ENCODE results near the gene ASCC1.
A peak's percentile ranks its signal among the peaks of the same experiment; 100 is the strongest.

Gene ASCC1

GRCh38 chr10:72123616-72124015, 92.5 kb downstream of the ASCC1 start:
- DNase-seq, result no peak

- DNase-seq, result peak; percentile 28
Observed at GRCh38 chr10:72122221-72122620, 93.9 kb downstream of the ASCC1 start.

GRCh38 chr10:72121389-72121788, 94.7 kb downstream of the ASCC1 start:
- DNase-seq, result no peak

GRCh38 chr10:72116372-72116771, 99.7 kb downstream of the ASCC1 start:
- no peak for DNase-seq

GRCh38 chr10:72114706-72115450, 101.2 kb downstream of the ASCC1 start:
- no peak for DNase-seq

- DNase-seq, result no peak
Observed at GRCh38 chr10:72110673-72111401, 105.2 kb downstream of the ASCC1 start.

GRCh38 chr10:72109636-72110157, 106.4 kb downstream of the ASCC1 start:
- peak; percentile 20 for DNase-seq

GRCh38 chr10:72108830-72109635, 107.0 kb downstream of the ASCC1 start:
- no peak for DNase-seq

- DNase-seq, result peak; percentile 18
Observed at GRCh38 chr10:72108004-72108370, 108.1 kb downstream of the ASCC1 start.

GRCh38 chr10:72107325-72108003, 108.6 kb downstream of the ASCC1 start:
- DNase-seq, result peak; percentile 40

GRCh38 chr10:72106896-72107295, 109.2 kb downstream of the ASCC1 start:
- DNase-seq, result no peak

GRCh38 chr10:72106154-72106849, 109.8 kb downstream of the ASCC1 start:
- DNase-seq, result no peak

GRCh38 chr10:72105710-72106109, 110.4 kb downstream of the ASCC1 start:
- DNase-seq, result no peak

- no peak for DNase-seq
Observed at GRCh38 chr10:72105098-72105475, 111.0 kb downstream of the ASCC1 start.

GRCh38 chr10:72104472-72105097, 111.5 kb downstream of the ASCC1 start:
- DNase-seq, result no peak

- DNase-seq, result no peak
Observed at GRCh38 chr10:72099600-72099921, 116.5 kb downstream of the ASCC1 start.

- no peak for DNase-seq
Observed at GRCh38 chr10:72098836-72099599, 117.1 kb downstream of the ASCC1 start.

- no peak for DNase-seq
Observed at GRCh38 chr10:72098301-72098835, 117.7 kb downstream of the ASCC1 start.

- DNase-seq, result no peak
Observed at GRCh38 chr10:72097448-72098300, 118.4 kb downstream of the ASCC1 start.

All from CD4-positive, alpha-beta T cell treated with Interleukin-6 for 4 hours (primary cell).